Stimulated activated CD4-positive, alpha-beta T cell treated with anti-CD3 and anti-CD28 coated beads, Interleukin-2, amount 100 ng/mL, for 4 hours (primary cell): ENCODE measurements around the gene SPINT1.
A peak's percentile ranks its signal among the peaks of the same experiment; 100 is the strongest.

Experiments used
- DNase-seq: peaks from one replicate; pipeline ENCODE4 v3.0.0-alpha.2; 2020; ENCODE audit warnings: low read depth

Gene SPINT1

DNA sequence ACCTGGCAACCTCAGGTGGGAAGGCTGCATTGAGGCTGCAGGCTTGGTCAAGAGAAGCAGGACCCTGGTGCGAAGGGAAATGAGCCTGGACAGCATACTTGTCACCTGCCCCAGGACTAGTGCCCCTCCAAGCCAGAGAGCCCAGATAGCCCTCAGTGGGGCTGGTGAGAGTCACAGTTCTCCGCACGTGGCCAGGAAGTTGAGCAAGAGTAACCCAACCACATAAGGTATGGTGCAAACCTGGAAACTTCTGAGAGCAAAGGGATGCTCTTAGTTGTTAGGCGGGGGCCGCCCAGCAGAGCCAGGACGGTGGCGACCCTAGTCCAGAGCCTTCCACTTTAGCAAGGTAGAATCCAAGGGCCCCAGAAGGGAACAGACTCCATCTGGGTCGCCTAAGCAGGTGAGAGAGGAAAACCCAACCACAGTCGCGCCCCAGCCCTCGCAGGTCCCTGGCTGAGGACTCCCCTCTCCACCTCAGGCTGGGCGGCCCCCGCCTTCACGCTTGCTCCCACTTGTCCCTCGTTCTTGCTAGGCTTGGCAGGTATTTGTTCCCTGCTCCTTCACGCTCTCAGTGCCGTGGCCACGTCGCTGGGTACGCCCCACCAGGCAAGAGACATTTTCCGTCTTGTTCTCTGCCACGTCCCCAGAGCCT, 49.3 kb downstream of the SPINT1 start:
- no peak for DNase-seq

DNA sequence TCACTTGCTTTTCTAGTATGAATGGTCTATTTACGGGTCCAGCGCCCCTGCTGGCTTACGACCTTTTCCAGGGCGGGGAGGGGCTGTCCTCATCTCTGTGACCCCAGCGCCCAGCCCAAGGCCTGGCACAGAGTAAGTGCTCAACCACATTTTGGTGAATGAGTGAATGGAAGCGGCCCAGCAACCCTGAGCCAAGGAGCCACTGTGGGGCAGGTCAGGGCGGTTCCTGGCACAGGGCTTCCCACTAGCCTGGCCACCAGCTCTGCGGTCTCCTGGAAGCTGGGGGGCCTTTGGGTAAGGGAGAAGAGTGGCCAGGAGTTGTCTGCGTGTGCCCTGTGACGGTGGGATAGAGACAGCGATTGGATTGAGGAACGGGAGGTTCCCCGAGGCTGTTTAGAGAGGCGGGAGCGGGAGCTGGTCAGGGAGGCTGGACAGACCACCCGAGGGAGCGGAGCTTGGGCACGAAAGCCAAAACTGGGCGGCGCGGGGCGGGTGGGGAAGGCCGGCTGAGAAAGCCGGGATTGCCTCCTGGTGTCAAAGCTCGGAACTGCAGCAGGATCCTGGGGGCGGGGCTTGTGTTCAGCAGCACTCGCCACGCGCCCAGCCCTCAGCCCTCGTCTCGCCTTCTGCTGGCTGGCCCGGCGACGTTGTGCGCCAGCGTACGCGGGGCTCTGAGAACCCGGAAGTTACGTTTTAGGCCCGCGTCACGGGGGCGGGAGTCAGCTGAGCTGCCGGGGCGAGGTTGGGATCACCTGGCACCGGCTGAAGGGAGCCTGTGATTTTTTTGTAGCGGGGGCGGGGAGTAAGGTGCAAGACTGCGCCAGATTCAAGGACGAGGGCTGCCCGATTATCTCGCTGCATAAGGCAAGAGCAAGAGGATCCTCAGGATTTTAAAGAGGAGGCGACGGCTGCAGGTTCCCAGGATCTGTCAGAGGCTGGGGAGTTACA, 50.2 kb downstream of the SPINT1 start, which contains the start of gene VPS18:
Gene VPS18 (plus strand): TSS at position 718 of the 948 bp plus-strand sequence. CDS start 319 bp downstream, outside the sequence.
- peak; percentile 98 for DNase-seq

DNA sequence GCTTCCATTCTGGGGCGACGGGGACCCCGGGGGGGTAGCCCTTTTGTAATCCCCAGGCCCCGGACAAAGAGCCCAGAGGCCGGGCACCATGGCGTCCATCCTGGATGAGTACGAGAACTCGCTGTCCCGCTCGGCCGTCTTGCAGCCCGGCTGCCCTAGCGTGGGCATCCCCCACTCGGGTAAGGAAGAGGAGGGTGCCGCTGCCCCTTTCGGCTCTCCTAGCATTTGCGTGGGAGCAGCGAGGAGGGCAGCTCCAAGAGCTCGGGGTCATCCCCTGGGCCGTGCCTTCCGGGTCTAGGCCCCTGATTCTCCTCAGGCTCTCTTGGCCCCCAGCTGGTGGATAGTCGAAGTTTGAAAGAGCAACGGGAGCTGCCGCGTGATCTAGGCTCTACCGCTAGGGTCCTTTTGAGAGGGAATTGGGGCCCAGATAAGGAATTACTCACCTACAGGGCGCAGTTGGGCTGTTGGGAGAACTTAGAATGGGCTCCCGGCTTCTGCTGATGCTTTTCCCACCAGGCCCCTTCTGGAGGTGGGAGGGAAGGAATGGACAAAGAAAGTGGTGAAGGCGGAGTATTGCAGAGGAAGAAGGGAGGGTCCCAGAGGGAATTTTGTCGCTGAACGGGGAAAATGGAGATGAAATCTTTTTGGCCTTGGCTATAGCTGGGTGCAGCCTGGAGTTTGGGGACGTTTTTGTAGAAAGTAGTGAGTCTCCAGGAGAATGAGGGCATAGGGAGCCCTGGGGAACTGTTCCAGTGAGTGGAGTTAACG, 51.0 kb downstream of the SPINT1 start:
- DNase-seq: peak; percentile 31

DNA sequence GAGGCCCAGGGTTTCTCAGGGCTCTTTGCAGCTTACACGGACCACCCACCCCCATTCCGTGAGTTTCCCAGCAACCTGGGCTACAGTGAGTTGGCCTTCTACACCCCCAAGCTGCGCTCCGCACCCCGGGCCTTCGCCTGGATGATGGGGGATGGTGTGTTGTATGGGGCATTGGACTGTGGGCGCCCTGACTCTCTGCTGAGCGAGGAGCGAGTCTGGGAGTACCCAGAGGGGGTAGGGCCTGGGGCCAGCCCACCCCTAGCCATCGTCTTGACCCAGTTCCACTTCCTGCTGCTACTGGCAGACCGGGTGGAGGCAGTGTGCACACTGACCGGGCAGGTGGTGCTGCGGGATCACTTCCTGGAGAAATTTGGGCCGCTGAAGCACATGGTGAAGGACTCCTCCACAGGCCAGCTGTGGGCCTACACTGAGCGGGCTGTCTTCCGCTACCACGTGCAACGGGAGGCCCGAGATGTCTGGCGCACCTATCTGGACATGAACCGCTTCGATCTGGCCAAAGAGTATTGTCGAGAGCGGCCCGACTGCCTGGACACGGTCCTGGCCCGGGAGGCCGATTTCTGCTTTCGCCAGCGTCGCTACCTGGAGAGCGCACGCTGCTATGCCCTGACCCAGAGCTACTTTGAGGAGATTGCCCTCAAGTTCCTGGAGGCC, 55.8 kb downstream of the SPINT1 start:
- DNase-seq: no peak

DNA sequence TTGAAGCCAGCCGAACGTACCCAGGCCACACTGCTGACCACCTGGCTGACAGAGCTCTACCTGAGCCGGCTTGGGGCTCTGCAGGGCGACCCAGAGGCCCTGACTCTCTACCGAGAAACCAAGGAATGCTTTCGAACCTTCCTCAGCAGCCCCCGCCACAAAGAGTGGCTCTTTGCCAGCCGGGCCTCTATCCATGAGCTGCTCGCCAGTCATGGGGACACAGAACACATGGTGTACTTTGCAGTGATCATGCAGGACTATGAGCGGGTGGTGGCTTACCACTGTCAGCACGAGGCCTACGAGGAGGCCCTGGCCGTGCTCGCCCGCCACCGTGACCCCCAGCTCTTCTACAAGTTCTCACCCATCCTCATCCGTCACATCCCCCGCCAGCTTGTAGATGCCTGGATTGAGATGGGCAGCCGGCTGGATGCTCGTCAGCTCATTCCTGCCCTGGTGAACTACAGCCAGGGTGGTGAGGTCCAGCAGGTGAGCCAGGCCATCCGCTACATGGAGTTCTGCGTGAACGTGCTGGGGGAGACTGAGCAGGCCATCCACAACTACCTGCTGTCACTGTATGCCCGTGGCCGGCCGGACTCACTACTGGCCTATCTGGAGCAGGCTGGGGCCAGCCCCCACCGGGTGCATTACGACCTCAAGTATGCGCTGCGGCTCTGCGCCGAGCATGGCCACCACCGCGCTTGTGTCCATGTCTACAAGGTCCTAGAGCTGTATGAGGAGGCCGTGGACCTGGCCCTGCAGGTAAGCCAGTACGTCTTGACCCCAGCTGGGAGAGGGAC, 56.6 kb downstream of the SPINT1 start:
- DNase-seq: no peak

DNA sequence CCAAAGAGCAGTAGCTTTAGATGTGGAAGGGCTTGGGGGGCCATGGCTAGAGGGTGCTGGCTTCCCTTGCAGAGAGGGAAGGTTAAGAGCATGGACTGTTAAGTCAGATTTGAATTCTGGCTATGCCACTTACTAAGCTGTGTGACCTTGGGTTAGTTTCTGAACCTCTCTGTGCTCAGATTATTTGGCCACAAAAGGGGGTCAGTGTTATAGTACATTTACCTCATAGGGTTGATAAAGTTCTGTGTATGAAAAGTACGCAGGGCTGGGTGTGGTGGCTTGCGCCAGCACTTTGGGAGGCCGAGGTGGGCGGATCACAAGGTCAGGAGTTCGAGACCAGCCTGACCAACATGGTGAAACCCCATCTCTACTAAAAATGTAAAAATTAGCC, 57.2 kb downstream of the SPINT1 start:
- DNase-seq: no peak

DNA sequence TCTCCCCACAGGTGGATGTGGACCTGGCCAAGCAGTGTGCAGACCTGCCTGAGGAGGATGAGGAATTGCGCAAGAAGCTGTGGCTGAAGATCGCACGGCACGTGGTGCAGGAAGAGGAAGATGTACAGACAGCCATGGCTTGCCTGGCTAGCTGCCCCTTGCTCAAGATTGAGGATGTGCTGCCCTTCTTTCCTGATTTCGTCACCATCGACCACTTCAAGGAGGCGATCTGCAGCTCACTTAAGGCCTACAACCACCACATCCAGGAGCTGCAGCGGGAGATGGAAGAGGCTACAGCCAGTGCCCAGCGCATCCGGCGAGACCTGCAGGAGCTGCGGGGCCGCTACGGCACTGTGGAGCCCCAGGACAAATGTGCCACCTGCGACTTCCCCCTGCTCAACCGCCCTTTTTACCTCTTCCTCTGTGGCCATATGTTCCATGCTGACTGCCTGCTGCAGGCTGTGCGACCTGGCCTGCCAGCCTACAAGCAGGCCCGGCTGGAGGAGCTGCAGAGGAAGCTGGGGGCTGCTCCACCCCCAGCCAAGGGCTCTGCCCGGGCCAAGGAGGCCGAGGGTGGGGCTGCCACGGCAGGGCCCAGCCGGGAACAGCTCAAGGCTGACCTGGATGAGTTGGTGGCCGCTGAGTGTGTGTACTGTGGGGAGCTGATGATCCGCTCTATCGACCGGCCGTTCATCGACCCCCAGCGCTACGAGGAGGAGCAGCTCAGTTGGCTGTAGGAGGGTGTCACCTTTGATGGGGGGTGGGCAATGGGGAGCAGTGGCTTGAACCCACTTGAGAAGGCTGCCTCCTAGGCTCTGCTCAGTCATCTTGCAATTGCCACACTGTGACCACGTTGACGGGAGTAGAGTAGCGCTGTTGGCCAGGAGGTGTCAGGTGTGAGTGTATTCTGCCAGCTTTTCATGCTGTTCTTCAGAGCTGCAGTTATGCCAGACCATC, 59.0 kb downstream of the SPINT1 start:
- DNase-seq: no peak

DNA sequence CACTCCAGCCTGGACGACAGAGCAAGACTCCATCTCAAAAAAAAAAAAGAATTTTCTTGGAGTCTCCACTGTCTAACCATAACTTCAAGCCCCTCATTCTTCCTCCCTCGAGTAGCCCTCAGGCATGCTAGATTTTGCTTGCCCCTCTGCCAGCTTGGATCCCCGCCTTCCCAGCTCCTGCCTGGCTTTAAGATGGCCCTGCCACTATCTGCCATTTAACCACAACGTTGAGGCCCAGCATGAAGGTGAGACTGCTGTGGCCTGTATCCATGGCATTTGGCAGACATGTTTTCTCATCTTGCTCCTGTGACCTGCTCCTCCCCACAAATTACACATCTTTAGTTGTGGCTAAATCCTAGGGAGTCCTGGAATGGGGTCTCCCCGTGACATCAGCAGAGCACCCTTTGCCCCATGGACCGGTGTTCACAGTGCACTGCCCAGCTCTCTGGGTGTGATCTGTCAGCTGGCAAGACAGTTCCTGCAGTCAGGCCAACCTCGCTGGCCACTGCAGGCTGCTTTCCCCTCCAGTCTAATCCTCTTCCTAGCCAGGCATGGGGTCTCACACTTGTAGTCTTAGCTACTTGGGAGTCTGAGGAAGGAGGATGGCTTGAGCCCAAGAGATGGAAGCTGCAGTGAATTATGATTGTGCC, 60.8 kb downstream of the SPINT1 start:
- no peak for DNase-seq

DNA sequence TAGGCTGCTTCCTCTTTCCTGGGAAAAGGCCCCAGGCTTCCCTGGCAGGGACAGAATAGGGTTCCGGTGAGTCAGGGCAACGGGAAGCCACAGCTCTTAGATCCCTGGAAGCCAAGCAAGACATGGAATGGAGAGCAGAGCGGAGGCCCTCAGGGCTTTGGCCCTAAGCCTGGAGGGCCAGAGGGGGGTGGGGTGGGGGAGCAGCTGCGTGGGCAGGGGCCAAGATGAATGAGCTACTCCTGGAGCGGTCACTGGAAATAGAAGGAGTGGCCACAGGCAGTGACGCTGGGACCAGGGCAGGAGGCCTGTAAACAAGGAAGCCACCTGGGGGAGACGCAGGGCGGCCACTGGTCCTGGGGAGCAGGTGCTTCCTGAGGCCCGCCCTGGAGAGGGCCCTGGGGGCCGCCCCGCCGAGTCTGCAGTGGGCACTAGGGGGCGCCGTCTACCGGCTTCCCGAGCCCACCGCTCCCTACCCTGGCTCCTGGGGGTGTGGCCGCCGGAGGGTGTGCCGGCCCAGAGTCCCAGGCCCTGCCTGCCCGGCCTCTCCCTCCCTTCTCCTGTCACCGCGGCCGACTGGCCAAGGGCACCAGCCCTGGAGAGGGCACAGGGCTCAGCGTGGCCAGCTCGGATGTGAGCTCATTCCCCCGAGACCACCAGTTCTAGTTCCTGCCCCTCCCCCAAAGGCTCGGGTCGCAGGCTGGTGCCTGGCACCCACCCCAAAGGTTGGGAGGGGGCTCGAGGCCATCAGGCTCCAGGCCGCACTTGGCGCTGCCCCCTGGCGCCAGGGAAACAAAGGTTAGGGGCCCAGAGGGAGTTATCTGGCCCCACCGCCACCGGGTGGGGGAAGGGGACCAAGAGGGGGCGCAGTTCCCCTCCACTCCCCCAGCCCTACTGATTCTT, 62.5 kb downstream of the SPINT1 start:
- DNase-seq: peak; percentile 57

DNA sequence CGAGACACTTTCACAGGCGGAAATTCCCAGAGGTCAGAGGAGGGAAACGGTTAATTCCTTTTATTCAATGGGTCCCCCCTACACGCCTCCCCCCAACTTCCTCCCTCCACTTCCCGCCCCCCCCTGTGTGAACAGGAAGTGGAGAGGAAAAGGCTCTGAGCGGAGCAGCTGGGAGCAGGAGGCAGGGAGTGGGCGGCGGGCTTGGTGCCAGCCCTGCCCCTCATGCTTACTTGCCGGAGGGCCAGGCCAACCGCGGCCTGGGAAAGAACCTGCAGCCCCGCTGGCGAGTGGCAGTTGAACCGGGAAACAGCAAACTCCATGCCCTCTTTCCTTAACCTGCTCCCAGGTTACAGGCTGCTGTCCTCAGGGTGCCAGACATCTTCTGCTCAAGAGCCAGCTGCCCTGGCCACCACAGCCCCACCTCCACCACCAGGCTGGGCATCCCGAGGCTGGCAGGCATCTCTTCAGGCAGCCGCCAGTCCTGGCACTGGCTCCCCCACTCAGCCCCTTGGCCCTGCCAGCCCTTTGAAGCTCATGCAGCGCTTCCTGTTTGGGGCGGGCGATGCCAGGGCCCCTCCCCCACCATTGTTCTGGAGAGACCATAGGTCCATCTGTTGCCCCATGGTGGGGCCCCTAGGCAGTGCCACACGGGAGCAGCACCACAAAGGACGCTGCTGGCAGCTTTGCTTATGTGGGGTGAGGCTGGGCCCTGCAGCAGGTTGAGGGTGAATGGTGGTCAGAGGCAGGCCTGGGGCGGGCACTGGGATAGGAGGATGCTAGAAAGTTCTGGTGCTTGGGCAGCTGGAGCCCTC, 63.3 kb downstream of the SPINT1 start:
- no peak for DNase-seq
